Large intestine (tissue), 3 donors: ENCODE results near the gene ACTA2. TPM values are rescaled to one million over a fixed set of nuclear protein-coding genes. Genes with fewer than 3 reads are reported as not detected.

Experiments
- DNase-seq, 2 donors: peaks; one replicate each; pipeline versions ENCODE4 v3.0.0 to v3.0.0-alpha.2; 2013
- H3K27ac ChIP-seq: one replicate; pipeline ENCODE4 v1.5.1; 2013; ENCODE audit warnings: low read length
- H3K27me3 ChIP-seq: 2 replicates; pipeline ENCODE4 v1.6.1; 2013; ENCODE audit warnings: low read length; ENCODE audit not compliant: control insufficient read depth, insufficient read depth
- H3K36me3 ChIP-seq: 2 replicates; pipeline ENCODE4 v1.6.1; 2013; ENCODE audit warnings: low read length; ENCODE audit not compliant: control insufficient read depth, insufficient read depth
- H3K4me1 ChIP-seq: one replicate; pipeline ENCODE4 v1.6.1; 2013; ENCODE audit warnings: low read length; ENCODE audit not compliant: control insufficient read depth, insufficient read depth
- H3K4me3 ChIP-seq: one replicate; pipeline ENCODE4 v1.5.1; 2013; ENCODE audit warnings: low read length
- H3K9me3 ChIP-seq: one replicate; pipeline ENCODE4 v1.6.1; 2013; ENCODE audit warnings: mild to moderate bottlenecking, low read depth, low read length, moderate library complexity; ENCODE audit not compliant: control insufficient read depth
- WGBS: methylation state at CpG from one replicate; pipeline ENCODE4 v1.1.5; 2013; ENCODE audit warnings: low lambda C conversion rate; ENCODE audit not compliant: insufficient coverage; 5-methylcytosine and 5-hydroxymethylcytosine counted together
- polyA plus RNA-seq: library from polyadenylated mRNA; unstranded; fragments of 120-200 nt; gene quantifications from one replicate; pipeline ENCODE4 v1.2.1, GENCODE V29; 2013

Gene ACTA2
- polyA plus RNA-seq, 1 donor = 641 TPM

GRCh38 chr10:88971221-88972061 is 18.9 kb upstream of the ACTA2 start:
- H3K27ac ChIP-seq = peak overlapping the region; percentile 8

GRCh38 chr10:88968391-88968790 is 15.8 kb upstream of the ACTA2 start:
- no peak overlapping the region for H3K27ac ChIP-seq
- WGBS = no CpG with 5 or more reads among the region's 2 CpGs
- H3K4me1 ChIP-seq = no peaks in the 10 kb centered on the region

More at GRCh38 chr10:88971221-88972061, 18.9 kb upstream of the ACTA2 start:
- no peaks in the 10 kb centered on the region for H3K4me1 ChIP-seq
- H3K27me3 ChIP-seq = no peaks in the 10 kb centered on the region
- H3K4me3 ChIP-seq = no peak overlapping the region
- no peak for DNase-seq
- no peaks in the 10 kb centered on the region for H3K36me3 ChIP-seq
- WGBS = 60% methylated on average over 2 of the region's 5 CpGs
- H3K9me3 ChIP-seq = no peaks in the 10 kb centered on the region

GRCh38 chr10:88966797-88967196 is 14.2 kb upstream of the ACTA2 start:
- Histone ChIP-seq H3K4me1 (no peaks in the 10 kb centered on the region), H3K9me3 (no peaks in the 10 kb centered on the region), H3K4me3 (no peak overlapping the region), H3K27me3 (no peaks in the 10 kb centered on the region), H3K27ac (no peak overlapping the region), H3K36me3 (no peaks in the 10 kb centered on the region)
- no peak for DNase-seq
- WGBS = no CpG with 5 or more reads among the region's 3 CpGs

More at GRCh38 chr10:88968391-88968790, 15.8 kb upstream of the ACTA2 start:
- Histone ChIP-seq H3K9me3 (no peaks in the 10 kb centered on the region), H3K27me3 (no peaks in the 10 kb centered on the region), H3K36me3 (no peaks in the 10 kb centered on the region), H3K4me3 (no peak overlapping the region)
- no peak for DNase-seq

GRCh38 chr10:88964869-88965415 is 12.4 kb upstream of the ACTA2 start:
- Histone ChIP-seq H3K27me3 (no peaks in the 10 kb centered on the region), H3K9me3 (no peaks in the 10 kb centered on the region), H3K36me3 (no peaks in the 10 kb centered on the region), H3K4me3 (no peak overlapping the region), H3K4me1 (no peaks in the 10 kb centered on the region), H3K27ac (no peak overlapping the region)
- WGBS = 84% methylated on average over 3 of the region's 3 CpGs
- no peak for DNase-seq

- DNase-seq = no peak
- no peak overlapping the region for H3K27ac ChIP-seq
- H3K9me3 ChIP-seq = no peaks in the 10 kb centered on the region
- no peaks in the 10 kb centered on the region for H3K36me3 ChIP-seq
- no CpG with 5 or more reads among the region's 1 CpG for WGBS
- H3K4me1 ChIP-seq = no peaks in the 10 kb centered on the region
- H3K4me3 ChIP-seq = no peak overlapping the region
- H3K27me3 ChIP-seq = no peaks in the 10 kb centered on the region
These were observed 11.8 kb upstream of the ACTA2 start for GRCh38 chr10:88964360-88964759.

- Histone ChIP-seq H3K4me1 (no peaks in the 10 kb centered on the region), H3K9me3 (no peaks in the 10 kb centered on the region), H3K36me3 (no peaks in the 10 kb centered on the region), H3K27me3 (no peaks in the 10 kb centered on the region), H3K27ac (no peak overlapping the region), H3K4me3 (no peak overlapping the region)
- no CpG with 5 or more reads among the region's 2 CpGs for WGBS
- no peak for DNase-seq
These were observed 10.7 kb upstream of the ACTA2 start for GRCh38 chr10:88963318-88963717.

GRCh38 chr10:88962336-88962735 is 9.8 kb upstream of the ACTA2 start:
- H3K4me3 ChIP-seq = no peak overlapping the region
- no peak for DNase-seq
- no CpG with 5 or more reads among the region's 2 CpGs for WGBS
- H3K4me1 ChIP-seq = no peaks in the 10 kb centered on the region
- H3K27ac ChIP-seq = no peak overlapping the region
- no peaks in the 10 kb centered on the region for H3K27me3 ChIP-seq
- H3K36me3 ChIP-seq = no peaks in the 10 kb centered on the region
- H3K9me3 ChIP-seq = no peaks in the 10 kb centered on the region

- H3K36me3 ChIP-seq = no peaks in the 10 kb centered on the region
- no peaks in the 10 kb centered on the region for H3K4me1 ChIP-seq
- H3K4me3 ChIP-seq = no peak overlapping the region
- no peaks in the 10 kb centered on the region for H3K9me3 ChIP-seq
- no peaks in the 10 kb centered on the region for H3K27me3 ChIP-seq
- DNase-seq = no peak
- H3K27ac ChIP-seq = no peak overlapping the region
These were observed 8.7 kb upstream of the ACTA2 start for GRCh38 chr10:88961266-88961665.

- Histone ChIP-seq H3K4me1 (no peaks in the 10 kb centered on the region), H3K36me3 (no peaks in the 10 kb centered on the region), H3K27me3 (no peaks in the 10 kb centered on the region), H3K27ac (no peak overlapping the region), H3K9me3 (no peaks in the 10 kb centered on the region), H3K4me3 (no peak overlapping the region)
- no CpG with 5 or more reads among the region's 1 CpG for WGBS
- DNase-seq = no peak
These were observed 8.2 kb upstream of the ACTA2 start for GRCh38 chr10:88960802-88961201.

- H3K4me1 ChIP-seq = no peaks in the 10 kb centered on the region
These were observed 6.1 kb upstream of the ACTA2 start for GRCh38 chr10:88958721-88959120.

GRCh38 chr10:88957381-88957780 is 4.8 kb upstream of the ACTA2 start:
- Histone ChIP-seq H3K4me3 (no peak overlapping the region), H3K9me3 (no peaks in the 10 kb centered on the region), H3K27ac (no peak overlapping the region), H3K4me1 (no peaks in the 10 kb centered on the region), H3K36me3 (no peaks in the 10 kb centered on the region), H3K27me3 (no peaks in the 10 kb centered on the region)
- no CpG with 5 or more reads among the region's 1 CpG for WGBS
- DNase-seq = peak; percentile 30 to 65

More at GRCh38 chr10:88958721-88959120, 6.1 kb upstream of the ACTA2 start:
- 100% methylated on average over 2 of the region's 6 CpGs for WGBS
- no peak overlapping the region for H3K4me3 ChIP-seq
- no peak for DNase-seq
- H3K27me3 ChIP-seq = no peaks in the 10 kb centered on the region
- H3K9me3 ChIP-seq = no peaks in the 10 kb centered on the region
- H3K27ac ChIP-seq = no peak overlapping the region
- no peaks in the 10 kb centered on the region for H3K36me3 ChIP-seq
